ENCODE results near the gene AHSA1. TPM values are rescaled to one million over a fixed set of nuclear protein-coding genes. Genes with fewer than 3 reads are reported as not detected.

AHSA1 gene
- total and polyA plus RNA-seq, 3 experiments from 2014 or later, result 134 to 324 (median 307) TPM

DNA sequence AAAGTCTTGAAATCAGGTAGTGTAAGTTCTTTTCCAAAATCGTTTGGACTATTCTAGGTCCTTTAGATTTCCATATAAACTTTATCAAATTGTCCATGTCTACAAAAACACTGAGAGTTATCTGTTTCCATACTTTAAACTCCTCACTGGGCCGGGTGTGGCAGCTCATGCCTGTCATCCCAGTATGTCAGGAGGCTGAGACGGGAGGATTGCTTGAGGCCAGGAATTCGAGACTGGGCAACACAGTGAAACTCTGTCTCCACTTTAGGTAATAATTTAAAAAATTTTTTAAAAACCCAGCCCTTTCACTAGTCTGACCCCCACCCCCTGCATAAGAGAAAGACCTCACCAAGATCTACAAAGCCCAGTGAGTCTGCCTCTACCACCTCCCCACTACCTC is 47.1 kb downstream of the AHSA1 start:
- H3K27me3 ChIP-seq (ENCODE audit: insufficient read depth, low read length, poor library complexity, severe bottlenecking), result no peaks in the 10 kb centered on the region
- H3K4me1 ChIP-seq (ENCODE audit: insufficient read depth, low read length), result no peaks in the 10 kb centered on the region
- no peaks in the 10 kb centered on the region for H3K9me3 ChIP-seq (ENCODE audit: low read length)
- Mint-ChIP-seq H3K9me3 (peaks cover 0 to 12% (median 8%) of the 10 kb centered on the region in 5 donors), H3K27ac (peak overlapping the region in 1 of 8 donors; percentile 38), H3K27me3 (peaks cover 5 to 11% of the 10 kb centered on the region in 2 donors), H3K4me3 (no peak overlapping the region), H3K4me1 (peaks cover 0 to 2% (median 0%) of the 10 kb centered on the region in 3 donors), H3K36me3 (peaks cover 18 to 30% (median 28%) of the 10 kb centered on the region in 3 donors)
- no peak for DNase-seq
- ChIA-PET POLR2A (interaction anchor here (0.6 kb wide), 1 partner anchor 26 kb away, joined by 6 read pairs; no protein-coding TSS in a partner anchor), CTCF (no interaction called here)
- no peak overlapping the region for H3K4me3 ChIP-seq (ENCODE audit: low read length)
- no peaks in the 10 kb centered on the region for H3K36me3 ChIP-seq (ENCODE audit: insufficient read depth, low read length)
- H3K27ac ChIP-seq (ENCODE audit: low read depth, low read length), result no peak overlapping the region

DNA sequence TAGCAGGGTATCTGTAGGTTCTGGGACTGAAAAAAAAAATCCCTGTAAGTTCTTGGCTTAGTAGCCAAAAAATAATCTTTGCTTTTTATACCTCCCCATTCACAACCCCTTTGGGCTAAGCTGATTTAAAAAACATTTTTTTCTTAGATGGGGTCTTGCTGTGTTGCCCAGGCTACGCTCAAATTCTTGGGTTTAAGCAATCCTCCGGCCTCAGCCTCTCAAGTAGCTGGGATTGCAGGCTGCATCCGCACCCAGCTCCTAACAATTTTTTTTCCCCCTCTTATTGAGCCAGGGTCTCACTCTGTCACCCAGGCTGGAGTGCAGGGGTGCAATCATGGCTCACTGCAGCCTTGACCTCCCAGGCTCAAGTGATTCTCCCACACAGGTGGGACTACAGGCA is 49.9 kb downstream of the AHSA1 start:
- Mint-ChIP-seq H3K36me3 (peaks cover 30 to 55% (median 43%) of the 10 kb centered on the region in 3 donors), H3K27ac (no peak overlapping the region), H3K27me3 (peaks cover 0 to 7% of the 10 kb centered on the region in 2 donors), H3K4me1 (no peaks in the 10 kb centered on the region), H3K9me3 (peaks cover 0 to 12% (median 8%) of the 10 kb centered on the region in 5 donors), H3K4me3 (no peak overlapping the region)
- DNase-seq, result no peak
- Histone ChIP-seq H3K36me3 (ENCODE audit: insufficient read depth, low read length) (peaks cover 12% of the 10 kb centered on the region), H3K9me3 (ENCODE audit: low read length) (no peaks in the 10 kb centered on the region), H3K4me3 (ENCODE audit: low read length) (no peak overlapping the region), H3K4me1 (ENCODE audit: insufficient read depth, low read length) (no peaks in the 10 kb centered on the region), H3K27ac (ENCODE audit: low read depth, low read length) (no peak overlapping the region), H3K27me3 (ENCODE audit: insufficient read depth, low read length, poor library complexity, severe bottlenecking) (no peaks in the 10 kb centered on the region)
- ChIA-PET CTCF (no interaction called here), POLR2A (no interaction called here)

DNA sequence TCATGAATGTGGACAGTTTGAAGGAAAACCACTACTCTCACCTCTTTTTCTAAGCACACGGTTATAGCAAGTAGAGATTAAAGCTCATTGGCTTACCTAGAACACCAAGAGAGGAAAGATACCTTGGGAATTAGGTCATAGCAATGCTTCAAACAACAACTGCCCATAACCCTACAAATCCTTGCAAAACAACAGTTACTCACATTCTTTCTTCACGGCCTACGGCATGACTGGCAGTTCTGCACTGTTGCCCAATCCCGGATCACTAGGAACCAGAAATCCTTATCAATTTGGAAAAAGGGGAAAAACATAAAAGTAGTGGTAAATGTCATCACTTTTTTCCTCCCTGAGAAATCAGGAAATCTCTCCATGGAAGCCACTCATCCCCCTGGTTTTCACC is 50.4 kb downstream of the AHSA1 start:
- Histone ChIP-seq H3K27ac (ENCODE audit: low read depth, low read length) (no peak overlapping the region), H3K4me1 (ENCODE audit: insufficient read depth, low read length) (no peaks in the 10 kb centered on the region), H3K9me3 (ENCODE audit: low read length) (no peaks in the 10 kb centered on the region), H3K4me3 (ENCODE audit: low read length) (no peak overlapping the region), H3K36me3 (ENCODE audit: insufficient read depth, low read length) (peaks cover 12% of the 10 kb centered on the region), H3K27me3 (ENCODE audit: insufficient read depth, low read length, poor library complexity, severe bottlenecking) (no peaks in the 10 kb centered on the region)
- DNase-seq, result no peak
- Mint-ChIP-seq H3K27me3 (peaks cover 0 to 4% of the 10 kb centered on the region in 2 donors), H3K4me3 (no peak overlapping the region), H3K27ac (no peak overlapping the region), H3K36me3 (peaks cover 27 to 56% (median 39%) of the 10 kb centered on the region in 3 donors), H3K4me1 (no peaks in the 10 kb centered on the region), H3K9me3 (peaks cover 0 to 11% (median 6%) of the 10 kb centered on the region in 5 donors)
- ChIA-PET CTCF (no interaction called here), POLR2A (no interaction called here)

DNA sequence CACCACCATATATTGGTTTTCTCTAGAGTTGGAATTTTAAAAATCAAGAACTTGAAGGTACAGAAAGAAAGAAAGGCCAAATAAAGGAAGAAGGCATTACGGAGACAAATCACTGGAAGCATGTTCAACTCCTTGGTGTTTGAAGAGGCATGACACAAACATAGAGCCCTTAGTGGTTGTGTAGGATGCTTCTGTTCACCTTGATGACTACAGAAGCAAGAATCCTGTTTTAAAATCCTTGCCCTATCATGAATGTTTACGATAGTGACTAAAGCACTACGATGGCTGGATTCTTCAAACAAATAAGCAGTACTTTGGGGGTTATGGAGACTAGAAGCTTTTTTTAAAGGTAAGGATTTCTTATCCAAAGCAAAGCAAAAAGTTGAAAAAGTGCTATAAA is 51.0 kb downstream of the AHSA1 start:
- no peaks in the 10 kb centered on the region for H3K4me1 Mint-ChIP-seq
- Histone ChIP-seq H3K27me3 (ENCODE audit: insufficient read depth, low read length, poor library complexity, severe bottlenecking) (no peaks in the 10 kb centered on the region), H3K27ac (ENCODE audit: low read depth, low read length) (no peak overlapping the region), H3K9me3 (ENCODE audit: low read length) (no peaks in the 10 kb centered on the region), H3K4me1 (ENCODE audit: insufficient read depth, low read length) (no peaks in the 10 kb centered on the region), H3K4me3 (ENCODE audit: low read length) (no peak overlapping the region), H3K36me3 (ENCODE audit: insufficient read depth, low read length) (peaks cover 12% of the 10 kb centered on the region)
- CTCF ChIA-PET, result no interaction called here
- peaks cover 0 to 2% of the 10 kb centered on the region in 2 donors for H3K27me3 Mint-ChIP-seq
- DNase-seq, result no peak
- POLR2A ChIA-PET, result interaction anchor here (0.6 kb wide), 1 partner anchor 8 kb away, joined by 4 read pairs; no protein-coding TSS in a partner anchor
- H3K36me3 Mint-ChIP-seq, result peaks cover 25 to 60% (median 38%) of the 10 kb centered on the region in 3 donors
- H3K9me3 Mint-ChIP-seq, result peaks cover 0 to 10% (median 5%) of the 10 kb centered on the region in 5 donors
- H3K27ac Mint-ChIP-seq, result no peak overlapping the region
- no peak overlapping the region for H3K4me3 Mint-ChIP-seq

DNA sequence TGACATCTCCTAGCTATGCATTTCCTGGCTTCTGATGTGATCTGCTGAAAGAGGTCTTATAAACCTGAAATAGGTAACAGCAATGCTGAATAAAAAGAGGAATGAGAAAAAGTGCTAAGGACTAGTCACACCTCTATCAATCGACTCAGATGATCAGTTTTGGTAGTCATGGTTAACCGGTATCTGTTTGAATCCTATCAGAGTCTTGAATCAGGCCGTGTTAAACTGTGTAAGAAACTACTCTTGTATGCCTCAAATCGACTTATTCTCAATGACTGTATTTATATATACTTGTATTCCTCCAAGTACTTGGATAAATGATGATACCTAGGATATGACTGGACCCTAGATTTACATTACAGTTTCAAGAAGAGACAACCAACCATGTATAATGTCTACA is 51.5 kb downstream of the AHSA1 start:
- Histone ChIP-seq H3K9me3 (ENCODE audit: low read length) (no peaks in the 10 kb centered on the region), H3K27ac (ENCODE audit: low read depth, low read length) (no peak overlapping the region), H3K36me3 (ENCODE audit: insufficient read depth, low read length) (peaks cover 12% of the 10 kb centered on the region), H3K4me3 (ENCODE audit: low read length) (no peak overlapping the region), H3K27me3 (ENCODE audit: insufficient read depth, low read length, poor library complexity, severe bottlenecking) (no peaks in the 10 kb centered on the region), H3K4me1 (ENCODE audit: insufficient read depth, low read length) (no peaks in the 10 kb centered on the region)
- no peak for DNase-seq
- ChIA-PET POLR2A (no interaction called here), CTCF (no interaction called here)
- H3K36me3 Mint-ChIP-seq, result peaks cover 25 to 65% (median 35%) of the 10 kb centered on the region in 3 donors
- H3K27me3 Mint-ChIP-seq, result peaks cover 0 to 2% of the 10 kb centered on the region in 2 donors
- no peak overlapping the region for H3K27ac Mint-ChIP-seq
- H3K4me3 Mint-ChIP-seq, result no peak overlapping the region
- H3K4me1 Mint-ChIP-seq, result no peaks in the 10 kb centered on the region
- H3K9me3 Mint-ChIP-seq, result peaks cover 0 to 5% (median 4%) of the 10 kb centered on the region in 5 donors

DNA sequence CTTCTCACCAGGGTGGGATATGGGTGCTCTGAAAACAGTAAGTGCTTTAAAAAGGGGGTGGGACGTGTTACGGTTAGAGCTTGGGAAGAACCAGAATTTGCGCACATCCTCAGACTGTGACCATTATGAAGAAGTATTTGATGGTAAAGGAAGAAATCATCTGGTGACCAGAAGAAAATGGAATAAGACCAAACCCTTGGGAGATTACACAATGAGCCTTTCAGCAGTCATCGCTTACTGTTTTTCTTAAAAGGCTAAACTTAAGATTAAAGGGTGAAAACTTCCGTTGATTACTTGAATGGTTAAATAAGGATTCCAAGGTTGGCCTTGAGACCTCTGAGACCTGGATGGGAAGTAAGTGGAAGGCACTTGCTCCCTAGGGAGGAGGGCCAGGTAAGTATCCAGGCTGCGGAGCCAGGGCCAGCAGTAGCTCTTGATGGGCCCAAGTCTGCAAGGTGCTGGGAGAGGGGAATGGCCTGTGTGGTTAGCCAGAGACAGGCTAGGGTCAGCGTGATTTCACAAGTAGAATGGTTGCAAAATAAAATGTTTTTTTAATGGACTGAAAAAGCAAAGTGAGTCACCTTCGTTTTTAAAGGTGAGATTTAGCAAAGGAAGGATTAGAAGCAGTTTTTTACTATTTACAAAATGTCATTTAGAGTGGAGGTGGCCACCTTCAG is 53.7 kb downstream of the AHSA1 start:
- H3K9me3 ChIP-seq (ENCODE audit: low read length), result no peaks in the 10 kb centered on the region
- Mint-ChIP-seq H3K27me3 (peaks cover 0 to 2% of the 10 kb centered on the region in 2 donors), H3K27ac (no peak overlapping the region), H3K4me1 (no peaks in the 10 kb centered on the region), H3K4me3 (no peak overlapping the region), H3K9me3 (no peaks in the 10 kb centered on the region), H3K36me3 (peaks cover 24 to 81% (median 33%) of the 10 kb centered on the region in 3 donors)
- no peak overlapping the region for H3K27ac ChIP-seq (ENCODE audit: low read depth, low read length)
- ChIA-PET CTCF (no interaction called here), POLR2A (no interaction called here)
- H3K4me1 ChIP-seq (ENCODE audit: insufficient read depth, low read length), result no peaks in the 10 kb centered on the region
- H3K4me3 ChIP-seq (ENCODE audit: low read length), result no peak overlapping the region
- no peak for DNase-seq
- H3K27me3 ChIP-seq (ENCODE audit: insufficient read depth, low read length, poor library complexity, severe bottlenecking), result no peaks in the 10 kb centered on the region
- peaks cover 19% of the 10 kb centered on the region for H3K36me3 ChIP-seq (ENCODE audit: insufficient read depth, low read length)

DNA sequence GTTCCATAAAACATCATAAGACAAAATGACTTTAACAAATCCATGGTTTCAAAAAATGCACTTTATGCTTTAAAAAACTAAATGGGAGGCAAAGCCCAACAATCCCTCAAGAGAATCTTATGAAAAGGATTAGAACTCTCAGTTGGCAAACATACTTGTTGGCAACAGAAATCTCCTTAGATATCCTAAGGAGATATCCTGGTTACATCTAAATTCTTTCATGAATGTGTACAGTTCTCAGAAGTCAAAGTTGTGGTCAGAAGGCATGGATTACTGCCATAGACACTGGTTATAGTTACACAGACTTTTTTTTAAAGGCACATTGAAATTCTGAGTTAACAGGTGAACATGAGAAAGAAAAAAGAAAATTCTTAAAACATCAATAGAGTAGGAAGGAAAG is 58.2 kb downstream of the AHSA1 start:
- H3K4me1 ChIP-seq (ENCODE audit: insufficient read depth, low read length), result no peaks in the 10 kb centered on the region
- CTCF ChIA-PET, result no interaction called here
- H3K4me3 ChIP-seq (ENCODE audit: low read length), result no peak overlapping the region
- Mint-ChIP-seq H3K4me1 (no peaks in the 10 kb centered on the region), H3K27ac (no peak overlapping the region), H3K27me3 (peaks cover 0 to 3% of the 10 kb centered on the region in 2 donors), H3K36me3 (peaks cover 22 to 90% (median 43%) of the 10 kb centered on the region in 3 donors), H3K4me3 (no peak overlapping the region), H3K9me3 (no peaks in the 10 kb centered on the region)
- no peaks in the 10 kb centered on the region for H3K27me3 ChIP-seq (ENCODE audit: insufficient read depth, low read length, poor library complexity, severe bottlenecking)
- H3K9me3 ChIP-seq (ENCODE audit: low read length), result no peaks in the 10 kb centered on the region
- POLR2A ChIA-PET, result no interaction called here
- peaks cover 27% of the 10 kb centered on the region for H3K36me3 ChIP-seq (ENCODE audit: insufficient read depth, low read length)
- no peak for DNase-seq
- no peak overlapping the region for H3K27ac ChIP-seq (ENCODE audit: low read depth, low read length)
